ENCODE data around the gene XPO6.
"Not testable (repeated sequence)": the region's sequence is repeated elsewhere in the genome, so short reads cannot be mapped to it uniquely, and the experiment has no call there.

Gene XPO6

GRCh38 chr16:28211758-28212531, at the start of gene XPO6:
TSS of gene XPO6 (minus strand) at chr16:28211965. CDS start at chr16:28211368, 597 bp downstream.
- peak; percentile 92 for DNase-seq (ENCODE audit: low read depth)

GRCh38 chr16:28260193-28260592, 48.4 kb upstream of the XPO6 start:
- no peak for DNase-seq (ENCODE audit: low read depth)

GRCh38 chr16:28259781-28260150, 48.0 kb upstream of the XPO6 start:
- no peak for DNase-seq (ENCODE audit: low read depth)

- DNase-seq (ENCODE audit: low read depth) = no peak
Measured at GRCh38 chr16:28259091-28259780, 47.5 kb upstream of the XPO6 start.

GRCh38 chr16:28258567-28258966, 46.8 kb upstream of the XPO6 start:
- peak; percentile 26 for DNase-seq (ENCODE audit: low read depth)

GRCh38 chr16:28257256-28257655, 45.5 kb upstream of the XPO6 start:
- DNase-seq (ENCODE audit: low read depth) = no peak

GRCh38 chr16:28255838-28256237, 44.1 kb upstream of the XPO6 start:
- DNase-seq (ENCODE audit: low read depth) = no peak

- no peak for DNase-seq (ENCODE audit: low read depth)
Measured at GRCh38 chr16:28254158-28254557, 42.4 kb upstream of the XPO6 start.

GRCh38 chr16:28250999-28251398, 39.2 kb upstream of the XPO6 start:
- DNase-seq (ENCODE audit: low read depth) = no peak

- not testable (repeated sequence) for DNase-seq (ENCODE audit: low read depth)
Measured at GRCh38 chr16:28249483-28249882, 37.7 kb upstream of the XPO6 start.

GRCh38 chr16:28241924-28242323, 30.2 kb upstream of the XPO6 start:
- no peak for DNase-seq (ENCODE audit: low read depth)

GRCh38 chr16:28237754-28238357, 26.1 kb upstream of the XPO6 start:
- DNase-seq (ENCODE audit: low read depth) = no peak

- no peak for DNase-seq (ENCODE audit: low read depth)
Measured at GRCh38 chr16:28231763-28232162, 20.0 kb upstream of the XPO6 start.

- not testable (repeated sequence) for DNase-seq (ENCODE audit: low read depth)
Measured at GRCh38 chr16:28223909-28224308, 12.1 kb upstream of the XPO6 start.

GRCh38 chr16:28219777-28220176, 8.0 kb upstream of the XPO6 start:
- DNase-seq (ENCODE audit: low read depth) = not testable (repeated sequence)

GRCh38 chr16:28219282-28219681, 7.5 kb upstream of the XPO6 start:
- no peak for DNase-seq (ENCODE audit: low read depth)

GRCh38 chr16:28218109-28218508, 6.3 kb upstream of the XPO6 start:
- DNase-seq (ENCODE audit: low read depth) = peak; percentile 71

- DNase-seq (ENCODE audit: low read depth) = no peak
Measured at GRCh38 chr16:28217326-28217725, 5.6 kb upstream of the XPO6 start.

GRCh38 chr16:28213396-28213795, 1.6 kb upstream of the XPO6 start:
- DNase-seq (ENCODE audit: low read depth) = no peak

GRCh38 chr16:28212532-28212873, 738 bp upstream of the XPO6 start:
- DNase-seq (ENCODE audit: low read depth) = no peak

- DNase-seq (ENCODE audit: low read depth) = peak; percentile 78
Measured at GRCh38 chr16:28210979-28211588, 681 bp downstream of the XPO6 start.

GRCh38 chr16:28210264-28210663, 1.5 kb downstream of the XPO6 start:
- no peak for DNase-seq (ENCODE audit: low read depth)

- no peak for DNase-seq (ENCODE audit: low read depth)
Measured at GRCh38 chr16:28208824-28209223, 2.9 kb downstream of the XPO6 start.

Data from iris pigment epithelial cell (primary cell).